GM21723 (cell line): ENCODE measurements around the gene ZNF107.
"Not testable (repeated sequence)": the region's sequence is repeated elsewhere in the genome, so short reads cannot be mapped to it uniquely, and the experiment has no call there.

Source experiments
- ATAC-seq: cut with Tn5 transposase; IDR thresholded peaks from one replicate; pipeline ENCODE4 v1.9.1; 2021; ENCODE audit warnings: mild to moderate bottlenecking, moderate library complexity; ENCODE audit not compliant: unreplicated experiment

The ZNF107 gene

DNA sequence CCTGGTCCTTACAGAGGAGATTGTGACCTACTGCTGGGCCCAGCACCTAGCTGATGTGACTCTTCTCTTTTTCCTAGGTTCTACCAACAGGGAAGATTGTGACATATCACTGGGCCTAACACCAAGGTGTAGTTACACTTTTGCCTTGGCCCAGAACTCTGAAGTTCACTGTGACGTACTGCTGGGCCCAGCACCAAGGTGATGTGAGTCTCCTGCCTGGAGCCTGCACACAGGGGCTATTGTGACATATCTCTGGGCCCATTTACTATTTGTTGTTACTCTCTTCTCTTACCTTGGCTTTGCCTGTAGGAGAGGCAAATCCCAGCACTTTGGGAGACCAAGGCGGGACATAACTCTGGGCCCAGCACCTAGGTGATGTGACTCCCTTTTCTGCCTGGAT is 23.1 kb upstream of the ZNF107 start:
- no peak for ATAC-seq

DNA sequence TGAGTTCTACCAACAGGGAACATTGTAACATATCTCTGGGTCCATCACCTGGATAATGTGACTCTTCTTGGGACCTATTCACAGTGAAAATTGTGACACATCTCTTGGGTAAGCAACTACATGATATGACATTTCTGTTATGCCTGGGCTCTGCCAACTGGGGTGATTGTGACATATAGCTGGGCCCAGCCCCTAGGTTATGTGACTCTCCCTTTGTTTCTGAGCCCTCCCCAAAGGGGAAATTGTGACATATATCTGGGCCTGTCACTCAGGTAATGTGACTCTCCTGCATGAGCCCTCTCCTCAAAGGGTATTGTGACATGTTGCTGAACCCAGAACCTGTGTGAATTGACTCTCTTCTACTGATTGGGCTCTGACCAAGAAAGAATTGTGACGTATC is 22.4 kb upstream of the ZNF107 start:
- no peak for ATAC-seq

DNA sequence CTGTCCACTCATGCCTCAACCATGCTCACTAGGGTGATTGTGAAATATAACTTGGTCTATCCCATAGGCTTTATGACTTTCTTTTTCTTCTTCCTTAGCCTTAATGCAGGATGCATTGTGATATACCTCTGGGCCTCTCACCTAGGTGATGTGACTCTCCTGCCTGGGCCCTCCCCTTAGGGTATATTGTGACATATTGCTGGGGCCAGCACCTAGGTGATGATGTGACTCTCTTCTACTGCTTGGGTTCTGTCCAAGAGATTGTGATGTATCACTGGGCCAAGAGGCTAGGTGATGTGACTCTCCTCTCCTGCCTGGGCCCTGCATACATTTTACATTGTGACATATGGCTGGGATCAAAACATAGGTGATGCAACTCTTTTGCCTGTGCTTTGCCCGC is 14.7 kb upstream of the ZNF107 start:
- no peak for ATAC-seq

DNA sequence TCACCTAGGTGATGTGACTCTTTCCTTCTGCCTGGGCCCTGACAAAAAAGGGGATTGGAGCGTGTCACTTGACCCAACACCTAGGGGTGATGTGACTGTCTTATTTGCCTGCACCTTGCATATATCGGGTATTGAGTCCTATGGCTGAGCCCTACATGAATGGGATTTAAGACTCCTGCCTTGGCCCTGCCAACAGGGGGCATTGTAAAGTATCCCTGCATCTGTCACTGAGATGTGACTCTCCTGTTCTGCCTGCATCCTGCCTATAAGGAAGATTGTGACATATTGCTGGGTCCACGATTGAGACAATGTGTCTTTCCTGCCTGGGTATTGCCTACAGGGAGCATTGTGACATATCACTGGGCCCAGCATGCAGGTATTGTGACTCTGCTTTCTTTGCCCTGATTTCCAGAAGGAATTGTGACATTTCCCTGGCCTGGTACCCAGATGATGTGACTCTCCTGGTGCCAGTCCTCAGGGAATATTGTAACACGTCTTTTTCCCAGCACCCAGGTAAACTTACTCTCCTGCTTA is 14.2 kb upstream of the ZNF107 start:
- ATAC-seq: no peak

DNA sequence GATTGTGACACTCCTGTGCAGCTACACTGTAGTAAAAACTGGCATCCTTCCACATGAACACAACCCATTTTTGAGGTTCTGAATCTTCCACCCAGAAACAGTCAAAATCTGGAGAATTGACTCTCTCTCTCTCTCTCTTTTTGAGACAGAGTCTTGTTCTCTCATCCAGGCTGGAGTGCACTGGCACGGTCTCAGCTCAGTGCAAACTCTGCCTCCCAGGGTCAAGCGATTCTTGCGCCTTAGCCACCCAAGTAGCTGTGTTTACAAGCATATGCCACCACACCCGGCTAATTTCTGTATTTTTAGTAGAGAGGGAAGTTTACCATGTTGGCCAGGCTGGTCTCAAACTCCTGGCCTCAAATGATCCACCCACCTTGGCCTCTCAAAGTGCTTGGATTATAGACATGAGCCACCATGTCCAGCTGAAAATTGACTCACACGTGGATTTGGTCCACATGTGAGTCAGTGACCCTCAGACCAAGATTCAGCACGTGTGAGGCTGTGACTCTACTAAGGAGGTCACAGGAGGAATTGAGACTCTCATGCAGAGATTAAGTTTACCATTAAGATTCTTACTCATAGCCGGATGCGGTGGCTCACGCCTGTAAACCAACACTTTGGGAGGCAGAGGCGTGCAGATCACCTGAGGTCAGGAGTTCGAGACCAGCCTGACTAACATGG is 12.1 kb upstream of the ZNF107 start:
- no peak for ATAC-seq

DNA sequence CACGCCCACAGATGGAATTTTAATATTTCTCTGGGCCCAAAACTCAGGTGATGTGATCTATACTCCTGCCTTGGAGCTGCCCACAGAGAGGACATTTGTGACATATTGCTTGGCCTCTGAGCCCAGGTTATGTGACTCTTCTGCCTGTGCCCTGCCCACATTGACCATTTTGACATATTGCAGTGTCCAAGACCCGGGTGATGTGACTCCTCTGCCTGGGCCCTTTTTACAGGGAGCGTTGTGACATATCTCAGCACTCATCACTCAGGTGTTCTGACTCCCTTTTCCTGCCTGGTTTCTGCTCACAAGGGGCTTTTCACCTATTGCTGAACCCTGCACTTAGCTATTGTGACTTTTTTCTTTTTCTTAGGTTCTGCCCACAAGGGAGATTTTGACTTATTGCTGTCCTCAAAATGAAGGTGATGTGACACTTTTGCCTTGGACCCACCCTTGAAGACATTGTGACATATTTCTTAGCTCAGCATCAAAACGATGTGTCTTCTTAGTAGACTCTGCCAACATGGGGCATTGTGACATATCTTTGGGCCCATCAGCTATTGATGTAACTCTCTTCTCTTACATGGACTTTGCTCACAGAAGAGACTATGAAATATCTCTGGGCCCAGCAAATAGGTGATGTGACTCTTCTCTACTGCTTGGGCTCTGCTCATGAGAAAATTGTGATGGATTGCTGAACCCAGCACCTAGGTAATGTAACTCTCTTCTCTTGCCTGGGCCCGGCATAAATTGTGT is 11.0 kb upstream of the ZNF107 start:
- no peak for ATAC-seq

DNA sequence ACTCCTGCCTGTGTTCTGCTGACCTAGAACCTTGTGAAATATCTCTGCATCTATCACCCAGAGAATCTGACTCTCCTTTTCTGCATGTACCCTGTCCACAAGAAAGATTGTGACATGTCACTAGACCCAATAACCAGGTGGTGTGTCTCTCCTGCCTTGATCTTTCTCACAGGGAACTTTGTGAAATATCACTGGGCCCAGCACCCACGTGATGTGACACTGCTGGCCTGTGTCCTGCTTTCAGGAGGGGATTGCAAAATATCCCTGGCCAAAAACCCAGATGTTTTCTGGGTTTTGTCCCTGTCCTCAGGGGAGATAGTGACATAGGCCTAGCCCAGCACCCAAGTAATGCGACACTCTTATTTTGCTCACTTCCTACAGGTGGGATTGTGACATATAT is 10.1 kb upstream of the ZNF107 start:
- ATAC-seq: no peak

DNA sequence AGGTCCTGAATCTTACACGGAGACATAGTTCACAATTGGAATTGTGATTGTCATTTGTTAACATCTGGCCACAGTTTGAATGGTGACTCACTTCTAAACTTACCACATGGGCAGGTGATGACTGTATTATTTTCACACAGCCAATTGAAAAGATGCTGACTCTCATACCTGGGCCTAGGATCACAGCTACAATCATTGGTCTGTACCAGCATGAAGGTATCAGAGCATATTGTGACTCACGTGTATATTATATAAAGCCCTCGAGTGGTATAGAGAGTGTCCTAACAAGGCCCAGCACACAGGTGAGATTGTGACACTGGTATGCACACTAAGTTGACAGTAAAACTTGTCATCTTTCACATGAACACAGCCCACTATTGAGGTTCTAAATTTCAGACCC is 9.4 kb upstream of the ZNF107 start:
- ATAC-seq: no peak

DNA sequence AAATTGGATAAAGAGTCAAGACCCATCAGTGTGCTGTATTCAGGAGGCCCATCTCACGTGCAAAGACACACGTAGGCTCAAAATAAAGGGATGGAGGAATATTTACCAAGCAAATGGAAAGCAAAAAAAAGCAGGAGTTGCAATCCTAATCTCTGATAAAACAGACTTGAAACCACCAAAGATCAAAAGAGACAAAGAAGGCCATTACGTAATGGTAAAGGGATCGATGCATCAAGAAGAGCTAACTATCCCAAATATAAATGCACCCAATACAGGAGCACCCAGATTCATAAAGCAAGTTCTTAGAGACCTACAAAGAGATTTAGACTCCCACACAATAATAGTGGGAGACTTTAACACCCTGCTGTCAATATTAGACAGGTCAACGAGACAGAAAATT is 3.8 kb upstream of the ZNF107 start:
- not testable (repeated sequence) for ATAC-seq

DNA sequence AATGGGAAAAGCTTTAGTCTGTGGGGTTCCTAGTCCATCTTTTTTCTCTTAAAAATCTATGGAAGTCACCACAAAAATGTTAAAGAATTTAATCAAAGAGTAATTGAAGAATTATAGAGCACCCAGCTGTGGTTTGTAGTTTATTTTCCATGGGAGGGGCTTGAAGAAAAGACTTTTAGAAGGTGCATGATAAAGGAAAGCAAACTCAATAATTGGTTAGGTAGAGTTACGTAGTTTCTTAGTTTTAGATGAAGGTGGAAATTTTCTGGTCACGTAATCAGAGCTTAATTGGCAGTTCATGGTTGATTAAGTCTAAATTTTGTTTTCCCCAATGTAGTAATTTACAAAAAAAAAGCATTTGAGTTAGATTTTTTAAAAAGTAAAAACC is 724 bp downstream of the ZNF107 start:
- ATAC-seq: no peak

DNA sequence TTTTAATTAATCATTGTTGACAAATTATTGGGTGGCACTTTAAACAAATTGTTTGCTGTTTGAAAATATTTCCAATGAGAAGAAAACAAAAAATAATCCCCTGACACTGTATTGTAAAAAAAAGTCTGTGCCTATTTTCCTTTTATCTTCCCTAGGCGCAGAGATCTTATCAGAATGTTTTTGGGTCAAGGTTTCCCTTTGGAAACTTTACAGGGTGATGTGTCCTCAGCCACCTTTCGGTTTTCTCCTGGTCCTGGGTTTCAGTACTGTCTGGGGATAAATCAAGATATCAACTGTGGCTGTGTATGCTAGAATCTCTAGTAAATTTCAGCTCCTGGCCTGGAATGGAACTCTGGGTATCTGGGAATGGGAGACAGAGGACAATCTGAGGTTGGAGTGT is 1.4 kb downstream of the ZNF107 start:
- ATAC-seq: no peak

DNA sequence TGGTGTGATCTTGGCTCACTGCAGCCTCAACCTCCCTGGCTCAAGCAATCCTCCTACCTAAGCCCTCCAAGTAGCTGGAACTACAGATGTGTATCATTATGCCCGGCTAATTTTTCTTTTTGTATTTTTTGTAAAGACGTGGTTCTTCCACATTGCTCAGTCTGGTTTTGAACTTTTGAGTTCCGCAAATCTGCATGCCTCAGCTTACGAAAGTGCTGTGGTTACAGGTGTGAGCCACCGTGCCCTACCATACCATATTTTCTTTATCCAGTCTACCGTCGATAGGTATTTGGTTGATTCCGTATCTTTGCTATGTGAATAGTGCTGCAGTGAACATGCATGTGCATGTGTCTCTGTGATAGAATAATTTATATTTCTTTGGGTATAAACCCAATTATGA is 6.5 kb downstream of the ZNF107 start:
- ATAC-seq: no peak

DNA sequence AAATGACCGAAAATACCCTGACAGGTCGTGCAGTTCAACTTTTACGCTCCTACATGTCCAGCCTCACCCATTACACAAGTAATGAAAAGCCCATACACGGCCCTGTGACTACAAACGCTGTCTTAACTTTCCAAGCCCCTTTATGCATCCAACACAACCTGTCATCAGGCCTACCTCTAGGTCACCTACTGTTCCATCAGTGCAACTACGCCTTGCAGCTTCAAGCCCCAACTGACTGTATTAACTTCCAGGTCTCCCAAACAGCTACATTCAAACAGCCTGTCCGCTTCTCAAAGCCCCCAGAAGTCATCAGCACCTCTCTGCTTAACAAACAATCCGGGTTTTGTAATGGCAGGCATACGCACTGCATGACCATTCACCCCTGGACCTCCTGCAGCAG is 19.2 kb downstream of the ZNF107 start:
- no peak for ATAC-seq

DNA sequence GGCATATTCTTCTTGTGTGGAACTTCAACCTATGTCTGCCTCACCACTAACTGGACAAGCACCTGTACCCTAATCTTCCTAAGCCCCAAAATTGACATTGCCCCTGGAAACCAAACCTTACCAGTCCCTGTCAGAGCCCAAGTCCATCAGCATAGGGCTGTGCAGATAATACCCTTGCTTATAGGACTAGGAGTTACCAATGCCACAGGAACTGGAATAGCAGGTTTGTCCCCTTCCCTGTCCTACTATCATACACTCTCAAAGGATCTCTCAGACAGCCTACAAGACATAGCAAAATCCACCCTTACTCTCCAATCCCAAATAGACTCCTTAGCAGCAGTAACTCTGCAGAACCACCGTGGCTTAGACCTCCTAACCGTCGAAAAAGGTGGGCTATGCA is 19.8 kb downstream of the ZNF107 start:
- no peak for ATAC-seq

DNA sequence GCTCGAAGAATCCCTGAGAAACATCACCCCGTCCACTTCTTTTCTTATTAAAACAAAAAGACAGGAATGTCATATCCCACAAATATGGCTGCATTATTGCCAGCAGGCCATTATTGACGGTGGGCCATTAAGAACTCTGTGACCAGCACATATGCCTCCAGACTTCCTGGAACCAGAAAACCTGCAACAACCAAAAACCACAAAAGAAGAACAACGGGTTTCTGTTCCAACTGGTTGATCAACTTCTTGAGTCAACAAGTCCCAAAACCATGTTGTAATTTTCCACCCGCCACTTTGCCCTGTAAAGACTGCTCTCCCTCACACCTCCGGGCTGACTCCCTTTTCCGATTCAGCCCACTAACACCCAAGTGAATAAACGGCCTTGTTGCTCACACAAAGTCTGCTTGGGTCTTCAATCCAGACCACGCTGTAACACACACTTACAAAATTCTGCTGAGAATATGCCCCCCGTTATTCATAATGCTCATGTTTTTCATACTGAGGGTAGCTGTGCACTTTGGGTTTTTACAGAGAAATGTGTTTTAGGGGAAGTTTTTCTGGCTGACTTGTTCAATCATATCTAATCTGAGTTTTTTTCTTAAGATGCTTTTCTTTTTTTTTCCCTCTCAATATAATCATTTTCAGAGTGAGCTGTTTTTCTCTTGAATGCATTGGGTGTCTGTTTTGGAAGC is 20.7 kb downstream of the ZNF107 start:
- ATAC-seq: no peak

DNA sequence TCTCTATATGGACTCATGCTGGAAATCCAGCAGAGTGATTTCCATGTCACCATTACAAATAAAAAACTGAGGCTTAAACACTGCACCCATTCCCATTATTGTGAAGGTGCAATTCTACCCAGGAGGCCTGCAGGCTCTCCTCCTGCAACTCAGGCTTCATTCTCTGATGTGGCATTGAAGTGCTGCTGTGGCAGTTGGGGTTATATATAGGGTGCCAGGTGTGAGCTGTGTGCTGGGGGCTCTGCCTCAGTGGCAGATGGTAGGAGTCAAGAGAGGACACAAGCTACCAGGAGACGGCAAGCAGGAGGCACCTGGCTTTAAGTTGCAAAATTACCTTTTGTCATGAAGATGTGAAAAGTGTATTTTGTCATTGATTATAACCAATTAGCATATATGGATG is 21.3 kb downstream of the ZNF107 start:
- ATAC-seq: no peak

DNA sequence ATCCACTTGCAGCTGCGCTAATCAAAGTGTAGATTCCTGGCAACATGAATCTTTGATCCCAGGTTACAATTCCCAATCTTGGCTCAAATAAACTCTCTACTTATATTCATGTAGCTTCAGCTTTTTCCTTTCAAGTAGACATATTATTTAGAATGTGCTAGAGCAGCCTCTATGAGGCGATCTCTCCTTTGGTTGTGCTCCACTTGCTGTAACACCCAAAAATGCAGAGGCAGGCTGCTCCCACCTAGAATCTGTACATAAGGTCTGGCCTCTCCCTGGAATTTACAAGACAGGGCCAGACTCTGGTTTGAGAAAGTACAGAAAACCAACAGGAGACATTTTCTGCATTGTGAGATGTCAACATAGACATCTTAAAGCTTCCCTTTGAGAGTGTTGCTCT is 23.1 kb downstream of the ZNF107 start:
- ATAC-seq: no peak

DNA sequence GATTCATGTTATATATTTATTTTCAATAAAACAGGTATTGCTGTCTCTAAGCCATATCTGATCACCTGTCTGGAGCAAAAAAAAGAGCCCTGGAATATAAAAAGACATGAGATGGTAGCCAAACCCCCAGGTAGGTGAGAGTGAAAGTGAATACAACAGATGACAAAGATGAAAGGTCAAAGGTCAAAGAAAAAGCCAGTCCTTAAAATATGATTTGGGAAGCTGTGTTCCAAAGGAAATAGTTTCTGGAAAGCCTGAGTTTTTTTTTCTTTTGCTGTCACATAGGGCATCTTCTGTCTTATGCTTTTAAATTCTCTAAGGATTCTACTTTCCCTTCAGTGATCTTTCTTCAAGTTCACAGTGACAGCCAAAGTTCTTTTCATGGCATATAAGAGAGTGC is 25.9 kb downstream of the ZNF107 start:
- ATAC-seq: no peak

DNA sequence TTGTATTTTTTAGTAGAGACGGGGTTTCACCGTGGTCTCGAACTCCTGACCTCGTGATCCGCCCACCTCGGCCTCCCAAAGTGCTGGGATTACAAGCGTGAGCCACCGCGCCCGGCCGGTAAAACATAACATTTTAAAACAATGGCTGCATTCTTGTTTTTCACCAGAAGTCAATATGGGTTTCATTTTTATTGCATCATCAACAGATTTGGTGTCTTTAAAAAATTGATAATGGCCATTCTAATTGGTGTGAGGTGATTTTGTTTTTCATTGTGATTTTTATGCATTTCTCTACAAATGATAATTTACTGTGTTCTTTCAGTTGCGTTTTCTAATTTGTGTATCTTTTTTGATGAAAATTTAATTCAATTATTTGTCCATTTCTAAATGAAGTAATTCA is 31.9 kb downstream of the ZNF107 start:
- not testable (repeated sequence) for ATAC-seq

DNA sequence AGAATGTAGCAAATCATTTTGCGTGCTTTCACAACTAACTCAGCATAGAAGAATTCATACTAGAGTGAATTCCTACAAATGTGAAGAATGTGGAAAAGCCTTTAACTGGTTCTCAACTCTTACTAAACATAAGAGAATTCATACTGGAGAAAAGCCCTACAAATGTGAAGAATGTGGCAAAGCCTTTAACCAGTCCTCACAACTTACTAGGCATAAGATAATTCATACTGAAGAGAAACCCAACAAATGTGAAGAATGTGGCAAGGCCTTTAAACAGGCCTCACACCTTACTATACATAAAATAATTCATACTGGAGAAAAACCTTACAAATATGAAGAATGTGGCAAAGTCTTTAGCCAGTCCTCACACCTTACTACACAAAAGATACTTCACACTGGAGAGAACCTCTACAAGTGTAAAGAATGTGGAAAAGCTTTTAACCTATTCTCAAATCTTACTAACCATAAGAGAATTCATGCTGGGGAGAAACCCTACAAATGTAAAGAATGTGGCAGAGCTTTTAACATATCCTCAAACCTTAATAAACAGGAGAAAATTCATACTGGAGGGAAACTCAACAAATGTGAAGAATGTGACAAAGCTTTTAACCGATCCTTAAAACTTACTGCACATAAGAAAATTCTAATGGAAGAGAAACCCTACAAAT is 40.8 kb downstream of the ZNF107 start:
- ATAC-seq: no peak

DNA sequence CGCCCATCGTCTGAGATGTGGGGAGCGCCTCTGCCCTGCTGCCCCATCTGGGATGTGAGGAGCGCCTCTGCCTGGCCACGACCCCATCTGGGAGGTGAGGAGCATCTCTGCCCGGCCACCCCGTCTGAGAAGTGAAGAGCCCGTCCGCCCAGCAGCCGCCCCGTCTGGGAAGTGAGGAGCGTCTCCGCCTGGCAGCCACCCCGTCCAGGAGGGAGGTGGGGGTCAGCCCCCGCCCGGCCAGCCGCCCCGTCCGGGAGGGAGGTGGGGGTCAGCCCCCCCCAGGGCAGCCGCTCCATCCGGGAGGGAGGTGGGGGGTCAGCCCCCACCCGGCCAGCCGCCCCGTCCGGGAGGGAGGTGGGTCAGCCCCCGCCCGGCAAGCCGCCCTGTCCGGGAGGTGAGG is 52.0 kb downstream of the ZNF107 start:
- ATAC-seq: not testable (repeated sequence)
